HG03565 (cell line): ENCODE results near the gene TMEM51.

Source experiments
- ATAC-seq: cut with Tn5 transposase; IDR thresholded peaks from one replicate; pipeline ENCODE4 v1.9.1; 2021; ENCODE audit warnings: mild to moderate bottlenecking, moderate library complexity; ENCODE audit not compliant: unreplicated experiment

The TMEM51 gene

GRCh38 chr1:15153184-15153841 is at the start of gene TMEM51:
Gene TMEM51, plus strand, starts transcription at chr1:15153747. Its CDS starts 61,341 bp downstream, at chr1:15215088.
- no peak for ATAC-seq

- no peak for ATAC-seq
Measured at GRCh38 chr1:15103906-15104305, 49.6 kb upstream of the TMEM51 start.

GRCh38 chr1:15104768-15105167 is 48.8 kb upstream of the TMEM51 start:
- no peak for ATAC-seq

GRCh38 chr1:15106608-15107007 is 46.9 kb upstream of the TMEM51 start:
- no peak for ATAC-seq

GRCh38 chr1:15107058-15107687 is 46.4 kb upstream of the TMEM51 start:
- ATAC-seq, result no peak

GRCh38 chr1:15107911-15108310 is 45.6 kb upstream of the TMEM51 start:
- no peak for ATAC-seq

- no peak for ATAC-seq
Measured at GRCh38 chr1:15110128-15110866, 43.2 kb upstream of the TMEM51 start.

GRCh38 chr1:15110867-15111230 is 42.7 kb upstream of the TMEM51 start:
- no peak for ATAC-seq

- no peak for ATAC-seq
Measured at GRCh38 chr1:15113146-15113545, 40.4 kb upstream of the TMEM51 start.

GRCh38 chr1:15114884-15115283 is 38.7 kb upstream of the TMEM51 start:
- no peak for ATAC-seq

GRCh38 chr1:15115542-15116330 is 37.8 kb upstream of the TMEM51 start:
- ATAC-seq, result no peak

GRCh38 chr1:15116966-15117365 is 36.6 kb upstream of the TMEM51 start:
- ATAC-seq, result no peak

GRCh38 chr1:15117671-15118325 is 35.7 kb upstream of the TMEM51 start:
- no peak for ATAC-seq

GRCh38 chr1:15118579-15118978 is 35.0 kb upstream of the TMEM51 start:
- no peak for ATAC-seq

- no peak for ATAC-seq
Measured at GRCh38 chr1:15120251-15120945, 33.1 kb upstream of the TMEM51 start.

- ATAC-seq, result no peak
Measured at GRCh38 chr1:15122331-15122730, 31.2 kb upstream of the TMEM51 start.

- no peak for ATAC-seq
Measured at GRCh38 chr1:15123270-15123669, 30.3 kb upstream of the TMEM51 start.

- ATAC-seq, result no peak
Measured at GRCh38 chr1:15123925-15124324, 29.6 kb upstream of the TMEM51 start.

- ATAC-seq, result no peak
Measured at GRCh38 chr1:15124362-15125100, 29.0 kb upstream of the TMEM51 start.
